NCI-H345 (cell line): ENCODE data around the gene MBD4.
"Not testable (repeated sequence)": the region's sequence is repeated elsewhere in the genome, so short reads cannot be mapped to it uniquely, and the experiment has no call there.

Experiments
- DNase-seq: peaks from one replicate; lab custom pipeline; 2025; lab: John Stamatoyannopoulos, UW

Gene MBD4

GRCh38 chr3:129439817-129440617, at the start of gene MBD4, which contains the start of gene IFT122:
Gene MBD4, minus strand, starts transcription at chr3:129439948. Its CDS starts 115 bp downstream, at chr3:129439833.
Gene IFT122, plus strand, starts transcription at chr3:129440224. Its CDS starts 107 bp downstream, at chr3:129440331.
- peak; percentile 97 for DNase-seq

- not testable (repeated sequence) for DNase-seq
These were observed 49.5 kb upstream of the MBD4 start for GRCh38 chr3:129489258-129489657.

- DNase-seq: not testable (repeated sequence)
These were observed 48.2 kb upstream of the MBD4 start for GRCh38 chr3:129487868-129488335.

GRCh38 chr3:129487183-129487867, 47.6 kb upstream of the MBD4 start:
- DNase-seq: no peak

GRCh38 chr3:129486664-129487035, 46.9 kb upstream of the MBD4 start:
- DNase-seq: no peak

GRCh38 chr3:129485721-129486663, 46.2 kb upstream of the MBD4 start:
- no peak for DNase-seq

- not testable (repeated sequence) for DNase-seq
These were observed 45.4 kb upstream of the MBD4 start for GRCh38 chr3:129485146-129485545.

GRCh38 chr3:129483870-129484269, 44.1 kb upstream of the MBD4 start:
- DNase-seq: no peak

GRCh38 chr3:129482721-129483120, 43.0 kb upstream of the MBD4 start:
- DNase-seq: no peak

- no peak for DNase-seq
These were observed 42.1 kb upstream of the MBD4 start for GRCh38 chr3:129481766-129482332.

- not testable (repeated sequence) for DNase-seq
These were observed 41.5 kb upstream of the MBD4 start for GRCh38 chr3:129481225-129481765.

GRCh38 chr3:129476586-129476985, 36.8 kb upstream of the MBD4 start:
- no peak for DNase-seq

GRCh38 chr3:129475863-129476262, 36.1 kb upstream of the MBD4 start:
- DNase-seq: no peak

GRCh38 chr3:129474984-129475804, 35.4 kb upstream of the MBD4 start:
- no peak for DNase-seq

- DNase-seq: no peak
These were observed 34.0 kb upstream of the MBD4 start for GRCh38 chr3:129473769-129474152.

- no peak for DNase-seq
These were observed 33.5 kb upstream of the MBD4 start for GRCh38 chr3:129473067-129473768.

GRCh38 chr3:129470861-129471260, 31.1 kb upstream of the MBD4 start:
- DNase-seq: no peak

- no peak for DNase-seq
These were observed 29.3 kb upstream of the MBD4 start for GRCh38 chr3:129469026-129469425.

GRCh38 chr3:129467932-129468331, 28.2 kb upstream of the MBD4 start:
- no peak for DNase-seq

GRCh38 chr3:129463716-129464115, 24.0 kb upstream of the MBD4 start:
- no peak for DNase-seq
